Measurements from ENCODE around the gene DHTKD1. TPM values are rescaled to one million over a fixed set of nuclear protein-coding genes. Genes with fewer than 3 reads are reported as not detected.

The DHTKD1 gene
- total and polyA plus RNA-seq, 10 of the 15 experiments (the other 5 are each of a cell fraction or from before 2014, with no cell fraction given), result 11.3 to 35.0 (median 26.9) TPM

GRCh38 chr10:12144538-12144937 lies 75.8 kb downstream of the DHTKD1 start:
- Histone ChIP-seq H4K20me1 (ENCODE audit: control insufficient read depth, insufficient read depth) (no peaks in the 10 kb centered on the region), H3K4me1 (ENCODE audit: control insufficient read depth, insufficient read depth, low read length) (no peaks in the 10 kb centered on the region), H3K79me2 (ENCODE audit: control insufficient read depth, insufficient read depth, low read length) (no peaks in the 10 kb centered on the region), H2AFZ (ENCODE audit: control insufficient read depth, low read depth, low read length) (no peak overlapping the region), H3K27ac (ENCODE audit: control insufficient read depth, insufficient read depth) (no peak overlapping the region), H3K27me3 (replicated peaks in 1 of 2; ENCODE audit: control insufficient read depth in 2 of 2, insufficient read depth in 2 of 2, low read length in 1 of 2) (no peaks in the 10 kb centered on the region), H3K9ac (ENCODE audit: control insufficient read depth, insufficient read depth, low read length) (no peak overlapping the region), H3K9me3 (replicated peaks; ENCODE audit: control insufficient read depth, insufficient read depth, low read length) (no peaks in the 10 kb centered on the region), H3K4me2 (ENCODE audit: control insufficient read depth, insufficient read depth) (no peak overlapping the region), H3K36me3 (ENCODE audit: control insufficient read depth in 2 of 2, insufficient read depth in 2 of 2, low read length in 1 of 2) (peaks cover 0 to 10% of the 10 kb centered on the region in 2 experiments; a peak in 3 of 4 replicates), H3K4me3 (no peak overlapping the region)
- ChIA-PET SMC1A (ENCODE audit: uncharacterized antibody, unreplicated experiment) (no interaction called here), RAD21 (ENCODE audit: unreplicated experiment) (no interaction called here), POLR2A (no interaction called here), CTCF (interaction anchor here (1.0 kb wide), 1 partner anchor 70 kb away, joined by 3 read pairs; no protein-coding TSS in a partner anchor)
- no TSS peak for BruUV-seq (replicated peaks)
- FAIRE-seq, result no peak
- ATAC-seq, result no peak
- 94% methylated on average over 3 of the region's 3 CpGs for WGBS (ENCODE audit: insufficient coverage, insufficient replicate concordance, low lambda C conversion rate, missing lambda C conversion rate)
- intact Hi-C loops (cut with micrococcal nuclease; ENCODE audit: unreplicated experiment) (no loop called here), in situ Hi-C loops (cut with MboI) (no loop called here)
- DNase-seq (ENCODE audit: low read depth, low spot score), result no peak
- TF ChIP-seq GATAD2B (conservative IDR thresholded peaks at IDR 0.05; ENCODE audit: low read depth) (no peak), IKZF1 (conservative IDR thresholded peaks at IDR 0.05) (no peak), RFX5 (IDR thresholded peaks at IDR 0.05; ENCODE audit: low read depth, low read length) (no peak), KAT2A (conservative IDR thresholded peaks at IDR 0.05; ENCODE audit: control insufficient read depth, low read depth, low read length) (no peak), E2F4 (IDR thresholded peaks at IDR 0.05; ENCODE audit: low read depth, low read length) (no peak), CTCF (IDR thresholded peaks at IDR 0.05 in 2 of 3, conservative IDR thresholded peaks at IDR 0.05 in 1 of 3; ENCODE audit: control insufficient read depth in 2 of 3, extremely low read depth in 1 of 3, insufficient read depth in 1 of 3, low read depth in 3 of 3, low read length in 3 of 3) (no peak), WRNIP1 (IDR thresholded peaks at IDR 0.05; ENCODE audit: borderline replicate concordance, low read depth, low read length) (no peak), ZBTB40 (IDR thresholded peaks at IDR 0.05; ENCODE audit: borderline replicate concordance) (no peak), KDM1A (IDR thresholded peaks at IDR 0.05; ENCODE audit: borderline replicate concordance) (no peak), TCF7 (IDR thresholded peaks at IDR 0.05; ENCODE audit: borderline replicate concordance) (no peak), TCF12 (IDR thresholded peaks at IDR 0.05; ENCODE audit: low read depth, low read length) (no peak), NBN (IDR thresholded peaks at IDR 0.05) (no peak), SMARCA5 (IDR thresholded peaks at IDR 0.05) (no peak), ZNF24 (IDR thresholded peaks at IDR 0.05) (no peak), ZBTB11 (CRISPR knock-in tag; IDR thresholded peaks at IDR 0.05) (no peak)
